Mesenchymal stem cell (in vitro differentiated cells and primary cell): ENCODE data around the gene LRRC37A3.
"Not testable (repeated sequence)": the region's sequence is repeated elsewhere in the genome, so short reads cannot be mapped to it uniquely, and the experiment has no call there.

Experiments
- DNase-seq: peaks from one replicate; pipeline ENCODE4 v3.0.0-alpha.2; 2013
- H2AFZ ChIP-seq: one replicate; pipeline ENCODE4 v1.6.1; 2013; ENCODE audit warnings: low read depth, mild to moderate bottlenecking, control low read depth, inconsistent platforms, low read length, moderate library complexity
- H2AK5ac ChIP-seq: 2 replicates; pipeline ENCODE4 v1.6.1; 2013; ENCODE audit warnings: low read length, moderate library complexity, mild to moderate bottlenecking, inconsistent platforms; ENCODE audit not compliant: severe bottlenecking
- H2BK120ac ChIP-seq: one replicate; pipeline ENCODE4 v1.6.1; 2013; ENCODE audit warnings: low read depth, mild to moderate bottlenecking, inconsistent platforms, low read length, moderate library complexity
- H2BK12ac ChIP-seq, 2 experiments: one replicate each; pipeline ENCODE4 v1.6.1; 2013; ENCODE audit warnings: inconsistent platforms in 2 of 2, low read length in 2 of 2, mild to moderate bottlenecking in 2 of 2, moderate library complexity in 2 of 2, control low read depth in 1 of 2
- H2BK15ac ChIP-seq: one replicate; pipeline ENCODE4 v1.6.1; 2013; ENCODE audit warnings: mild to moderate bottlenecking, low read depth, inconsistent platforms; ENCODE audit not compliant: poor library complexity, severe bottlenecking
- H2BK5ac ChIP-seq: 2 replicates; pipeline ENCODE4 v1.6.1; 2013; ENCODE audit warnings: low read depth, mild to moderate bottlenecking, low read length, control low read depth, inconsistent platforms; ENCODE audit not compliant: poor library complexity, severe bottlenecking
- H3K14ac ChIP-seq, 2 experiments: one replicate each; pipeline ENCODE4 v1.6.1; 2013; ENCODE audit warnings: inconsistent platforms in 2 of 2, low read length in 2 of 2, control low read depth in 1 of 2, mild to moderate bottlenecking in 1 of 2, moderate library complexity in 1 of 2
- H3K18ac ChIP-seq, 2 experiments: one replicate each; pipeline ENCODE4 v1.6.1; 2013; ENCODE audit warnings: inconsistent platforms in 2 of 2, low read length in 2 of 2, control low read depth in 1 of 2, low read depth in 1 of 2, mild to moderate bottlenecking in 1 of 2
- H3K23ac ChIP-seq, 2 experiments: one replicate each; pipeline ENCODE4 v1.6.1; 2013; ENCODE audit warnings: inconsistent platforms in 2 of 2, low read length in 2 of 2, mild to moderate bottlenecking in 2 of 2, moderate library complexity in 2 of 2, control low read depth in 1 of 2
- H3K27ac ChIP-seq: 2 replicates; pipeline ENCODE4 v1.5.1; 2013; ENCODE audit warnings: mild to moderate bottlenecking, moderate library complexity, low read length, control low read depth, inconsistent platforms; ENCODE audit not compliant: poor library complexity, severe bottlenecking
- H3K27me3 ChIP-seq, 2 experiments: 2 replicates each; pipeline versions ENCODE4 v1.6.1 to v1.7.0; 2013; ENCODE audit warnings: low read length in 2 of 2, mild to moderate bottlenecking in 2 of 2, moderate library complexity in 2 of 2, control low read depth in 1 of 2, inconsistent platforms in 1 of 2; ENCODE audit not compliant: control insufficient read depth in 1 of 2, insufficient read depth in 1 of 2
- H3K36me3 ChIP-seq, 2 experiments: 2 replicates each; pipeline versions ENCODE4 v1.6.1 to v1.7.0; 2013; ENCODE audit warnings: low read length in 2 of 2, control low read depth in 1 of 2, inconsistent platforms in 1 of 2, low read depth in 1 of 2, mild to moderate bottlenecking in 1 of 2; ENCODE audit not compliant: insufficient read depth in 2 of 2, control insufficient read depth in 1 of 2
- H3K4ac ChIP-seq, 2 experiments: one replicate each; pipeline ENCODE4 v1.6.1; 2013; ENCODE audit warnings: inconsistent platforms in 2 of 2, low read length in 2 of 2, mild to moderate bottlenecking in 2 of 2, moderate library complexity in 2 of 2, control low read depth in 1 of 2, low read depth in 1 of 2
- H3K4me1 ChIP-seq: 2 replicates; pipeline ENCODE4 v1.6.1; 2013; ENCODE audit warnings: low read depth, low read length, control low read depth; ENCODE audit not compliant: control insufficient read depth, insufficient read depth
- H3K4me2 ChIP-seq: 2 replicates; pipeline ENCODE4 v1.6.1; 2013; ENCODE audit warnings: low read length, mild to moderate bottlenecking, inconsistent platforms; ENCODE audit not compliant: poor library complexity, severe bottlenecking
- H3K4me3 ChIP-seq, 2 experiments: 2 replicates each; pipeline versions ENCODE4 v1.5.1 to v1.7.0; 2013; ENCODE audit warnings: low read length in 2 of 2, mild to moderate bottlenecking in 2 of 2, control low read depth in 1 of 2, low read depth in 1 of 2; ENCODE audit not compliant: insufficient read depth in 1 of 2
- H3K79me1 ChIP-seq: replicated peaks from 2 replicates; pipeline ENCODE4 v1.6.1; 2013; ENCODE audit warnings: mild to moderate bottlenecking, control low read depth, low read length, inconsistent platforms; ENCODE audit not compliant: poor library complexity, severe bottlenecking
- H3K9ac ChIP-seq: 2 replicates; pipeline ENCODE4 v1.7.0; 2013; ENCODE audit warnings: mild to moderate bottlenecking, low read length, moderate library complexity
- H3K9me3 ChIP-seq: 2 replicates; pipeline ENCODE4 v1.7.0; 2013; ENCODE audit warnings: mild to moderate bottlenecking, low read length; ENCODE audit not compliant: control insufficient read depth
- H4K8ac ChIP-seq: one replicate; pipeline ENCODE4 v1.6.1; 2013; ENCODE audit warnings: inconsistent platforms, mild to moderate bottlenecking, low read length, moderate library complexity
- H4K91ac ChIP-seq: one replicate; pipeline ENCODE4 v1.6.1; 2013; ENCODE audit warnings: mild to moderate bottlenecking, low read length, inconsistent platforms
- WGBS: methylation state at CpG from one replicate; pipeline ENCODE4 v1.1.7; 2013; ENCODE audit warnings: mixed read lengths; 5-methylcytosine and 5-hydroxymethylcytosine counted together

LRRC37A3 gene

DNA sequence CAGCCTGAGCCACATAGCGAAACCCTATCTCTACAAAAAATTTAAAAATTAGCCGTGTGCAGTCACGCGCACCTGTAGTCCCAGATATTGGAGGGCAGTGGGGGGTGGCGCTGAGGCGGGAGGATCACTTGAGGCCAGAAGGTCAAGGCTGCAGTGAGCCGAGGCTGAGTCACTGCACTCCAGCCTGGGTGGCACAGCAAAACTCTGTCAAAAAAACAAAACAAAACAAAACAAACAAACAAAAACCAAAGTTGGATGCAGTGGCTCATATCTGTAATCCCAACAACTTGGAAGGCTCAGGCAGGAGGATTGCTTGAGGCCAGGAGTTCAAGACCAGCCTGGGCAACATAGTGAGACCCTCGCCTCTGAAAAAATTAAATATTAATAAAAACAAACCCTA, 75.4 kb downstream of the LRRC37A3 start:
- not testable (repeated sequence) for H4K8ac ChIP-seq, H2AK5ac ChIP-seq, H3K79me1 ChIP-seq, H3K4me3 ChIP-seq, H3K4me2 ChIP-seq, H3K4me1 ChIP-seq, H3K27me3 ChIP-seq, H3K9ac ChIP-seq, H3K36me3 ChIP-seq, H3K23ac ChIP-seq, H2BK5ac ChIP-seq, H3K18ac ChIP-seq, H2BK15ac ChIP-seq, H2BK120ac ChIP-seq, H2BK12ac ChIP-seq, H3K14ac ChIP-seq, H4K91ac ChIP-seq, H3K27ac ChIP-seq, H2AFZ ChIP-seq, H3K4ac ChIP-seq, H3K9me3 ChIP-seq, DNase-seq
- 84% methylated on average over 7 of the region's 8 CpGs for WGBS

DNA sequence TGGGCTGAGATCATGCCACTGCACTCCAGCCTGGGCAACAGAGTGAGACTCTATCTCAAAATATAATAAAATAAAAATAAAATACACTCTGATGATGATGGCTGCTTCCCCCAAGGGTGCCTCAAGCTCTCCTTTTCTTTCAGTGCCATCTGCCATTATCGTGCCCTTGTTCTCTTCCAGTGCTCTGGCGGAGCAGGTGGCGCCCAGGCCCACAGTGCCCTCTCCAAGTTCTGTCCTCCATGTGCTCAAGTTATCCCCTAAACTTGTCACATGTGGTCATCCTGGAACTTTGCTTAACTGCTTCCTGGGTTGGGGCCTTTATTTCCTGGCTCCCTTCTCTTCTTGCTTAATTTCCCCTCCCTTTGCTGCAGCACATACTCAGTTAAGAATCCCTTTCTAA, 76.4 kb downstream of the LRRC37A3 start:
- DNase-seq, H3K36me3 ChIP-seq, H2BK120ac ChIP-seq, H3K14ac ChIP-seq, H3K4me2 ChIP-seq, H3K18ac ChIP-seq, H3K79me1 ChIP-seq, H4K91ac ChIP-seq, H2BK15ac ChIP-seq, H2BK5ac ChIP-seq, H2AFZ ChIP-seq, H3K23ac ChIP-seq, H3K4ac ChIP-seq, H3K27ac ChIP-seq, H4K8ac ChIP-seq, H3K27me3 ChIP-seq, H2AK5ac ChIP-seq, H3K9ac ChIP-seq, H3K9me3 ChIP-seq, H3K4me1 ChIP-seq, H3K4me3 ChIP-seq, H2BK12ac ChIP-seq: not testable (repeated sequence)
- 100% methylated on average over 2 of the region's 3 CpGs for WGBS

- not testable (repeated sequence) for H3K27ac ChIP-seq, H3K4me3 ChIP-seq, H3K23ac ChIP-seq, H3K9me3 ChIP-seq, H2BK5ac ChIP-seq, H2BK15ac ChIP-seq, H3K18ac ChIP-seq, H2BK120ac ChIP-seq, H4K8ac ChIP-seq, H3K36me3 ChIP-seq, H3K27me3 ChIP-seq, H4K91ac ChIP-seq, H3K79me1 ChIP-seq, H3K14ac ChIP-seq, H3K9ac ChIP-seq, H2BK12ac ChIP-seq, H2AFZ ChIP-seq, H3K4me2 ChIP-seq, DNase-seq, H2AK5ac ChIP-seq, H3K4ac ChIP-seq, H3K4me1 ChIP-seq
- WGBS, result 70% methylated on average over 1 of the region's 2 CpGs
Observed at GRCh38 chr17:64840960-64841359, 78.3 kb downstream of the LRRC37A3 start.

DNA sequence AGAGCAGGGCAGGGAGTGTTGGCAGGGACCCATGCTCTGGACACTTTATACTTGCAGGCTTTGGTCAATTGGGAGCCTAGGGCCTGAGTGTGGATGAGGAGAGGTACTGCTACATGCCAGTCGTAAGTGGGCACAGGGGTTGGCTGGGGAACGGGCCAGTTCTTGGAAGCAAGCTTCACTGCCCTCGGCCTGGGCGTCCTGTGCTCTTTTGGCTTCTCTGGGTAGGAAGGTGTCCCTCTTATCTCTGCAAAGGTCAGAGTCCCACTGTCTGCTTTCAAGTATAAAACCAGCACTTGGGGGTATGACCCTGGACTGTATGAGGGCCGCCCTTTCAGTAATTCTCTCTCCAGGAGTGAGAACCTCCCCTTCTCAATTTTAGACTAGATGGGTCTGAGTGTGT, 80.8 kb downstream of the LRRC37A3 start:
- not testable (repeated sequence) for H3K14ac ChIP-seq, H2AK5ac ChIP-seq, H3K9ac ChIP-seq, H2AFZ ChIP-seq, H3K27me3 ChIP-seq, H3K4ac ChIP-seq, H3K36me3 ChIP-seq, H2BK120ac ChIP-seq, H3K4me2 ChIP-seq, H2BK5ac ChIP-seq, H3K9me3 ChIP-seq, H3K27ac ChIP-seq, H3K23ac ChIP-seq, H3K4me3 ChIP-seq, H4K91ac ChIP-seq, H2BK12ac ChIP-seq, H3K4me1 ChIP-seq, DNase-seq, H4K8ac ChIP-seq, H2BK15ac ChIP-seq, H3K79me1 ChIP-seq, H3K18ac ChIP-seq
- whole genome bisulfite sequencing, result 63% methylated on average over 4 of the region's 5 CpGs
